GM10266 (cell line): ENCODE data around the gene NR1D2.
"Not testable (repeated sequence)": the region's sequence is repeated elsewhere in the genome, so short reads cannot be mapped to it uniquely, and the experiment has no call there.

Experiments used
- DNase-seq: peaks from one replicate; pipeline ENCODE4 v3.0.0; 2012; ENCODE audit errors: extremely low spot score
- CTCF ChIP-seq: IDR thresholded peaks from 2 replicates; pipeline ENCODE4 v1.5.1; 2012; ENCODE audit warnings: mild to moderate bottlenecking, low read depth; ENCODE audit not compliant: control insufficient read depth, insufficient read depth; ENCODE audit errors: missing control alignments

Gene NR1D2

DNA sequence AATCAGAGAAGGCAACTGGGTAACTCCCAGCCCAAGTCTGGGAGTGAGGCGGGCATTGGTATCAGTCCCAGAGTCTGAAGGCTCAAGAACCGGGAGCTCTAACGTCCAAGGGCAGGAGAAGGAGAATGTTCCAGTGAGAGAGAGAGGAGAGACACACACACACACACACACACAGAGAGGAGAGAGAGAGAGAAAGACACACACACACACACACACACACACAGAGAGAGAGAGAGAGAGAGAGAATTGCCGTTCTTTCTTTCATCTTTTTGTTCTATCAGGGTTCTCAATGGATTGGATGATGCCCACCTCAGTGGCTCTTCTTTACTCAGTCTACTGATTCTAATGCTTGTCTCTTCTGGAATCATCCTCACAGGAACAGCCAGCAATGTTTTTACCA lies 57.0 kb downstream of the NR1D2 start:
- no peak for TF ChIP-seq CTCF
- DNase-seq, result no peak

- DNase-seq, result no peak
- TF ChIP-seq CTCF, result no peak
These were observed 58.4 kb downstream of the NR1D2 start for GRCh38 chr3:24003466-24003865.

GRCh38 chr3:24004171-24004938 lies 59.3 kb downstream of the NR1D2 start:
- no peak for DNase-seq
- TF ChIP-seq CTCF, result no peak

DNA sequence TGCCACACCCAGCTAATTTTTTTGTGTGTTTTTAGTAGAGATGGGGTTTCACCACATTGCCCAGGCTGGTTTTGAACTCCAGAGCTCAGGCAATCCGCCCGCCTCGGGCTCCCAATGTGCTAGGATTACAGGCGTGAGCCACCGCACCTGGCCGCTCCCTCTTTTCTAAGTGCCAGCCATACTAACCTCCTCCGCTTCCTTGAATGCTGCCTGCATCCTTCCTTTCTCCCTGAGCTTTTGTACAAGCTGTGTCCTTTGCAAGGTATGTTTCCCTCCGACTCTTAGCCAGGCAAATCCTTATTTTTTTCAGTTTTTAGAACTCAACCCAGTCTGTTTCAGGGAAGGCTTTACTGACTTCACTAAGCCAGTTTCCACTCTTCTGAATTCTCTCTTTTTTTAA lies 60.6 kb downstream of the NR1D2 start:
- TF ChIP-seq CTCF, result no peak
- DNase-seq, result no peak

DNA sequence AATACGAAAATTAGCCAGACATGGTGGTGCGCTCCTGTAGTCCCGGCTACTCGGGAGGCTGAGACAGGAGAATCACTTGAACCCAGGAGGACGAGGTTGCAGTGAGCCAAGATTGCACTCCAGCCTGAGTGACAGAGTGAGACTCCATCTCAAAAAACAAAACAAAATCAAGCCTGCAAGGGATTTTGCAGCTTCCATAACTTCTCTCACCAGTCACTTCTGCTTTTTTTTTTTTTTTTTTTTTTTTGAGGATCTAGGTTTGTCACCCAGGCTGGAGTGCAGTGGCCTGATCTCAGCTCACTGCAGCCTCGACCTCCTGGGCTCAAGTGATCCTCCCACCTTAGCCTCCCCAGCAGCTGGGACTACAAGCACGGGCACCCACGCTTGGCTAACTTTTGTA lies 65.7 kb downstream of the NR1D2 start:
- DNase-seq, result not testable (repeated sequence)

- no peak for TF ChIP-seq CTCF
- DNase-seq, result no peak
These were observed 67.6 kb downstream of the NR1D2 start for GRCh38 chr3:24012589-24013269.

DNA sequence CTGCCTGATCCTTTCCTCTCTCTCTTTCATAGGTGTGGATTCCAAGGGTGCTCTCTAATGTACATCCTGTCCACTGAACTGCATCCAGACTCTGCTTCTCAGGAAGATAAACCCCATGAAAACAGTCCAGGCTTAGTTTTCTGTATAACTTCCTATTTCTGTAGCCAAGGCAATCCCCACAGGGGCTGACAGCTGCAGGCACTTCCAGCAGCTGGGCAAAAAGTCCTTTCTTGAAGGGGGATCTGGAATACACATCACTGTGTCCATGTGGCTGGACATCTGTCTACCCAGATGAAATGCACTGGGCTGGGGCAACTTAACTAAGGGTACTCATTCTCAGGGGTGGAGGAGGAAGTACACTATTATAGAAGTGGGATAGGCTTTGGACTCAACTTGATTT lies 72.2 kb downstream of the NR1D2 start:
- DNase-seq, result no peak
- TF ChIP-seq CTCF, result no peak
